Coronary artery (tissue), 2 donors: ENCODE results near the gene SLC6A11.

Experiments used
- DNase-seq: peaks from one replicate; pipeline ENCODE4 v3.0.0-alpha.2; 2017; ENCODE audit warnings: low spot score
- H3K27ac ChIP-seq, 2 donors: fragments of 200-600 bp; sonication (generic); one replicate each; pipeline ENCODE4 v1.5.1; 2016 to 2019
- H3K4me3 ChIP-seq: fragments of 200-600 bp; sonication (generic); 2 replicates; pipeline ENCODE4 v1.5.1; 2016; ENCODE audit warnings: mild to moderate bottlenecking, moderate library complexity
- CTCF ChIP-seq: fragments of 200-600 bp; sonication (generic); IDR thresholded peaks from one replicate; pipeline ENCODE4 v1.5.1; 2019; ENCODE audit warnings: antibody characterized with exemption

SLC6A11 gene

GRCh38 chr3:10816019-10816862, at the start of gene SLC6A11:
Gene SLC6A11, plus strand, starts transcription at chr3:10816228. Its CDS starts 38 bp downstream, at chr3:10816266.
- no peak for DNase-seq
- Histone ChIP-seq H3K27ac (no peak within 1 kb of the TSS), H3K4me3 (peak within 1 kb of the TSS; percentile 62)
- no peak for TF ChIP-seq CTCF

- Histone ChIP-seq H3K27ac (no peak overlapping the region), H3K4me3 (no peak overlapping the region)
- TF ChIP-seq CTCF, result no peak
- DNase-seq, result no peak
These were observed 47.2 kb upstream of the SLC6A11 start for GRCh38 chr3:10768708-10769394.

GRCh38 chr3:10770547-10770946, 45.5 kb upstream of the SLC6A11 start:
- no peak overlapping the region for H3K4me3 ChIP-seq
- no peak for TF ChIP-seq CTCF
- DNase-seq, result no peak
- no peak overlapping the region for H3K27ac ChIP-seq

- no peak overlapping the region for H3K4me3 ChIP-seq
- no peak for TF ChIP-seq CTCF
- H3K27ac ChIP-seq, result no peak overlapping the region
- no peak for DNase-seq
These were observed 45.0 kb upstream of the SLC6A11 start for GRCh38 chr3:10770981-10771380.

GRCh38 chr3:10771486-10772270, 44.4 kb upstream of the SLC6A11 start:
- Histone ChIP-seq H3K4me3 (no peak overlapping the region), H3K27ac (no peak overlapping the region)
- DNase-seq, result no peak
- no peak for TF ChIP-seq CTCF

GRCh38 chr3:10772271-10773161, 43.5 kb upstream of the SLC6A11 start:
- peak; percentile 47 for DNase-seq
- no peak overlapping the region for H3K4me3 ChIP-seq
- TF ChIP-seq CTCF, result no peak
- H3K27ac ChIP-seq, result no peak overlapping the region
